Caco-2 (cell line): ENCODE measurements around the gene HOMER3. TPM values are rescaled to one million over a fixed set of nuclear protein-coding genes. Genes with fewer than 3 reads are reported as not detected.

Source experiments
- BruUV-seq: library from RNA; stranded (reverse); fragments of 400-500 nt; replicated peaks from 2 replicates; lab custom pipeline; 2021; lab: Mats Ljungman, UMichigan
- CTCF ChIA-PET: fragments of 300-600 bp; sonication (Branson Sonifier 250); formaldehyde crosslinking; loops from one replicate; lab custom pipeline; 2022; ENCODE audit warnings: antibody characterized with exemption; lab: Charles Lee
- POLR2A ChIA-PET: fragments of 300-600 bp; sonication (Branson Sonifier 250); formaldehyde crosslinking; loops from one replicate; lab custom pipeline; 2022; ENCODE audit warnings: antibody characterized with exemption; lab: Charles Lee
- DNase-seq, 2 experiments: peaks; one replicate each; pipeline versions ENCODE4 v3.0.0 to v3.0.0-alpha.2; 2020 to 2022
- H3K27me3 ChIP-seq: replicated peaks from 2 replicates; pipeline ENCODE4 v1.6.0; 2011; ENCODE audit warnings: low read length; ENCODE audit not compliant: control insufficient read depth, insufficient read depth
- H3K36me3 ChIP-seq: 2 replicates; pipeline ENCODE4 v1.5.1; 2011; ENCODE audit warnings: low read length; ENCODE audit not compliant: control insufficient read depth, insufficient read depth
- H3K4me1 ChIP-seq: fragments of 250-450 bp; sonication (Bioruptor Pico); 2 replicates; pipeline ENCODE4 v1.5.1; 2020; ENCODE audit warnings: mild to moderate bottlenecking
- H3K4me3 ChIP-seq: 2 replicates; pipeline ENCODE4 v1.5.1; 2011; ENCODE audit warnings: low read depth, mild to moderate bottlenecking, control low read depth, low read length
- H3K9me3 ChIP-seq: fragments of 250-450 bp; sonication (Bioruptor Pico); 2 replicates; pipeline ENCODE4 v1.5.1; 2020; ENCODE audit warnings: mild to moderate bottlenecking, moderate library complexity
- H3K27ac Mint-ChIP-seq: one replicate; pipeline ENCODE4 v1.8.0; 2022; ENCODE audit warnings: mixed read lengths; ENCODE audit not compliant: unreplicated experiment
- H3K27me3 Mint-ChIP-seq: one replicate; pipeline ENCODE4 v1.8.0; 2022; ENCODE audit warnings: mixed read lengths; ENCODE audit not compliant: insufficient read depth, unreplicated experiment
- H3K36me3 Mint-ChIP-seq: one replicate; pipeline ENCODE4 v1.8.0; 2022; ENCODE audit warnings: mild to moderate bottlenecking, mixed read lengths; ENCODE audit not compliant: insufficient read depth, unreplicated experiment
- H3K4me1 Mint-ChIP-seq: one replicate; pipeline ENCODE4 v1.8.0; 2022; ENCODE audit warnings: low read depth, mixed read lengths; ENCODE audit not compliant: unreplicated experiment
- H3K4me3 Mint-ChIP-seq: one replicate; pipeline ENCODE4 v1.8.0; 2022; ENCODE audit warnings: mild to moderate bottlenecking, moderate library complexity, mixed read lengths; ENCODE audit not compliant: unreplicated experiment
- H3K9me3 Mint-ChIP-seq: one replicate; pipeline ENCODE4 v1.8.0; 2022; ENCODE audit warnings: mixed read lengths; ENCODE audit not compliant: unreplicated experiment
- CTCF ChIP-seq, 2 experiments: fragments of 200-600 bp in 1 of 2; IDR thresholded peaks; 1 replicate in 1 of 2; 2 replicates in 1 of 2; pipeline versions ENCODE4 v1.5.1 to v1.8.0; 2011 to 2022; ENCODE audit warnings: antibody characterized with exemption in 1 of 2, control low read depth in 1 of 2, inconsistent platforms in 1 of 2, low read depth in 1 of 2, low read length in 1 of 2, mild to moderate bottlenecking in 1 of 2, moderate library complexity in 1 of 2; ENCODE audit not compliant: insufficient read depth in 1 of 2, severe bottlenecking in 1 of 2, unreplicated experiment in 1 of 2
- intact Hi-C: fragments of 100-400 bp; cut with micrococcal nuclease; formaldehyde crosslinking; loops from one replicate; pipeline ENCODE4 v1.10.0; 2022; ENCODE audit not compliant: unreplicated experiment
- total RNA-seq: library from RNA; stranded (reverse); gene quantifications from 2 replicates; pipeline ENCODE4 v1.2.3, GENCODE V29; 2022

The HOMER3 gene
- total RNA-seq, 1 experiment from 2014 or later: 19.0 TPM

GRCh38 chr19:18951721-18952281 is 10.8 kb upstream of the HOMER3 start:
- POLR2A ChIA-PET: no interaction called here
- CTCF ChIA-PET: no interaction called here
- Mint-ChIP-seq H3K27me3 (no peaks in the 10 kb centered on the region), H3K9me3 (peaks cover 11% of the 10 kb centered on the region), H3K4me3 (no peak overlapping the region), H3K4me1 (no peaks in the 10 kb centered on the region), H3K27ac (no peak overlapping the region), H3K36me3 (no peaks in the 10 kb centered on the region)
- intact Hi-C loops: no loop called here
- H3K27me3 ChIP-seq: no peaks in the 10 kb centered on the region
- TF ChIP-seq CTCF (IDR thresholded peaks at IDR 0.05; ENCODE audit: insufficient read depth in 1 of 2, low read depth in 1 of 2, low read length in 1 of 2, severe bottlenecking in 1 of 2, unreplicated experiment in 1 of 2): no peak
- BruUV-seq: no TSS peak
- H3K36me3 ChIP-seq: no peaks in the 10 kb centered on the region
- H3K4me1 ChIP-seq: no peaks in the 10 kb centered on the region
- no peak overlapping the region for H3K4me3 ChIP-seq
- no peaks in the 10 kb centered on the region for H3K9me3 ChIP-seq
- DNase-seq: no peak

DNA sequence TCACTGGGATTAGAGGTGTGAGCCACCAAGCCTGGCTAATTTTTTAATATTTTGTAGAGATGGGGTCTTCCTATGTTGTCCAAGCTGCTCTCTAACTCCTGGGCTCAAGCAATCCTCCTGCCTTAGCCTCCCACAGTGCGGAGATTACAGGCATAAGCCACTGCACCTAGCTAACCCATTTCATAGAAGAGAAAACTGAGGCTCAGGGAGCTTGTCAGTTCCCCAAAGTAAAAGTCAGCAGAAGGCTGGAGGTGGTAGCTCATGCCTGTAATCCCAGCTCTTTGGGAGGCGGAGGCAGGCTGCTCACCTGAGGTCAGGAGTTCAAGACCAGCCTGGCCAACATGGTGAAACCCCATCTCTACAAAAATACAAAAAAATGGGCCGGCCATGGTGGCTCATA is 8.8 kb upstream of the HOMER3 start:
- Histone ChIP-seq H3K27me3 (no peaks in the 10 kb centered on the region), H3K36me3 (no peaks in the 10 kb centered on the region), H3K4me1 (no peaks in the 10 kb centered on the region), H3K9me3 (no peaks in the 10 kb centered on the region), H3K4me3 (no peak overlapping the region)
- Mint-ChIP-seq H3K4me1 (no peaks in the 10 kb centered on the region), H3K27me3 (no peaks in the 10 kb centered on the region), H3K4me3 (no peak overlapping the region), H3K36me3 (no peaks in the 10 kb centered on the region), H3K9me3 (peaks cover 4% of the 10 kb centered on the region), H3K27ac (no peak overlapping the region)
- ChIA-PET POLR2A (no interaction called here), CTCF (interaction anchor here (0.6 kb wide), 1 partner anchor 526 kb away, joined by 5 read pairs; no protein-coding TSS in a partner anchor)
- TF ChIP-seq CTCF (IDR thresholded peaks at IDR 0.05; ENCODE audit: insufficient read depth in 1 of 2, low read depth in 1 of 2, low read length in 1 of 2, severe bottlenecking in 1 of 2, unreplicated experiment in 1 of 2): no peak
- no TSS peak for BruUV-seq
- intact Hi-C loops: no loop called here
- DNase-seq: no peak

DNA sequence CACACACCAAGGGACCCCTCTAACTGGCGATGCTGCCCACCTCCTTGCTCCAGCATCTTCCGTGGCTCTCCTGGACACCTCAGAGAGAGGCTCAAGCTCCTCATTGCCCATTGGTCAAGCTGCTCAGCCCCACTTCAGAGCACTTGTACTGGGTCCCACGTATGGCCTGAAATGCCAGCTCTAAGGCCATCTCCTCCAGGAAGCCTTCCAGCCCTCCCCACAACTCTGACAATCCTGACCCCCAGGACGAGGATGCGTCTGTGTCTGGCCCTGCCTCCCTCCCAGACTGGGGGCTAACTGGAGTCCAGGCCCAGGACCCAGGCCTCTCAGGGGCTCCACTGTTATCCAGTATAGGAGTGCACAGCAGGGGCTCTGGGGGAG is 7.9 kb upstream of the HOMER3 start:
- no peaks in the 10 kb centered on the region for H3K36me3 Mint-ChIP-seq
- no peaks in the 10 kb centered on the region for H3K9me3 Mint-ChIP-seq
- H3K27me3 Mint-ChIP-seq: no peaks in the 10 kb centered on the region
- H3K27me3 ChIP-seq: no peaks in the 10 kb centered on the region
- H3K36me3 ChIP-seq: no peaks in the 10 kb centered on the region
- no peak overlapping the region for H3K4me3 Mint-ChIP-seq
- DNase-seq: no peak
- H3K4me3 ChIP-seq: no peak overlapping the region
- H3K9me3 ChIP-seq: no peaks in the 10 kb centered on the region
- BruUV-seq: no TSS peak
- no peak overlapping the region for H3K27ac Mint-ChIP-seq
- intact Hi-C loops: no loop called here
- H3K4me1 Mint-ChIP-seq: no peaks in the 10 kb centered on the region
- ChIA-PET CTCF (no interaction called here), POLR2A (no interaction called here)
- no peaks in the 10 kb centered on the region for H3K4me1 ChIP-seq
- TF ChIP-seq CTCF (IDR thresholded peaks at IDR 0.05; ENCODE audit: insufficient read depth in 1 of 2, low read depth in 1 of 2, low read length in 1 of 2, severe bottlenecking in 1 of 2, unreplicated experiment in 1 of 2): no peak
